SH-SY5Y (cell line): ENCODE data around the gene CAPSL.

Source experiments
- GATA2 ChIP-seq: IDR thresholded peaks from 2 replicates; pipeline ENCODE4 v1.6.1; 2011; ENCODE audit warnings: mild to moderate bottlenecking, low read depth, low read length
- GATA3 ChIP-seq: IDR thresholded peaks from 2 replicates; pipeline ENCODE4 v1.6.1; 2011; ENCODE audit warnings: low read depth, mild to moderate bottlenecking, low read length, moderate library complexity

DNA sequence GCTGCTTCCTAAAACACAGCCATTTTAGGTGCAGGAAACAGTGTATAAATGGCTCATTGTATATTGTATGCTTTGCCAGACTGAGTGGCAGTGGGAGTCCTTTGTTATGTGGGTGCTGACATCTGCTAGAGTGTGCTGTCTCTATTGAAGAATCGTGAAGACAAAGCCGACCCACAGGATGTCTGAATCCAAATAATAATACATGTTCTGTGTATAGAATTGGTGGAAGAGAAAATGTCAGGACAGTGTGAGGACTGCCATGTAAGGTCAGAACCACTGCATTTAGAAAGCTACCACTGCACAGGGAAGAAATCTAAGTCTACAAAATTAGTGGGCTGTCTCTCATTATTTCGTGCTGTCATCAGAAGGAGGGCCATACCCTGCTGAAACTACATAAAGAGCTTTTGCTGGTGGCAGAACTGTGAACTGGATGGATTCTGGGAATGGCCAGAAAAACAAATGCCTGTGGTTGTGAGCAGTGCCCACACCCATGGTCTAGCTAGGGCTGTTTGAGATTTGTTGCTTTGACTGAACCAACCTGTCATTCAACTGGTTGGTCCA is 79.2 kb downstream of the CAPSL start:
- TF ChIP-seq GATA2 (no peak), GATA3 (no peak)
